Panc1 (cell line): ENCODE results near the gene RANBP3L. TPM values are rescaled to one million over a fixed set of nuclear protein-coding genes. Genes with fewer than 3 reads are reported as not detected.

Experiments
- ATAC-seq: fragments of 200-7000 bp; cut with Tn5 transposase; 2 replicates; pipeline ENCODE4 v1.9.1; 2020; ENCODE audit warnings: mild to moderate bottlenecking, moderate library complexity
- BruUV-seq: library from RNA; stranded (reverse); fragments of 400-500 nt; replicated peaks from 2 replicates; lab custom pipeline; 2021; lab: Mats Ljungman, UMichigan
- CTCF ChIA-PET: fragments of 300-600 bp; sonication (Branson Sonifier 250); formaldehyde crosslinking; loops from one replicate; lab custom pipeline; 2022; ENCODE audit warnings: antibody characterized with exemption; lab: Charles Lee
- POLR2A ChIA-PET: fragments of 300-600 bp; sonication (Branson Sonifier 250); formaldehyde crosslinking; loops from one replicate; lab custom pipeline; 2022; ENCODE audit warnings: antibody characterized with exemption; lab: Charles Lee
- DNase-seq: peaks from one replicate; pipeline ENCODE4 v3.0.0-alpha.2; 2010; ENCODE audit warnings: low read depth, low spot score
- H3K27ac ChIP-seq: 2 replicates; pipeline ENCODE4 v1.5.1; 2011; ENCODE audit warnings: mild to moderate bottlenecking, low read length, inconsistent platforms
- H3K27me3 ChIP-seq: fragments of 200-500 bp; sonication (Bioruptor generic); 2 replicates; pipeline ENCODE4 v1.6.0; 2014; ENCODE audit warnings: low read length, inconsistent platforms; ENCODE audit not compliant: control insufficient read depth, insufficient read depth
- H3K36me3 ChIP-seq: fragments of 200-500 bp; sonication (Bioruptor generic); 2 replicates; pipeline ENCODE4 v1.5.1; 2014; ENCODE audit warnings: inconsistent platforms, mild to moderate bottlenecking, low read length, moderate library complexity; ENCODE audit not compliant: control insufficient read depth, insufficient read depth
- H3K4me1 ChIP-seq: 2 replicates; pipeline ENCODE4 v1.5.1; 2011; ENCODE audit warnings: inconsistent platforms, mild to moderate bottlenecking, low read length, moderate library complexity; ENCODE audit not compliant: control insufficient read depth, insufficient read depth
- H3K4me3 ChIP-seq, 2 experiments: 2 replicates each; pipeline ENCODE4 v1.5.1; 2011 to 2012; ENCODE audit warnings: low read depth in 2 of 2, low read length in 2 of 2, mild to moderate bottlenecking in 2 of 2, inconsistent platforms in 1 of 2, moderate library complexity in 1 of 2
- H3K9me3 ChIP-seq: fragments of 200-500 bp; sonication (Bioruptor generic); 2 replicates; pipeline ENCODE4 v1.5.1; 2014; ENCODE audit warnings: low read depth, mild to moderate bottlenecking, inconsistent platforms, low read length, moderate library complexity; ENCODE audit not compliant: control insufficient read depth, insufficient read depth
- POLR2AphosphoS5 ChIP-seq: IDR thresholded peaks from 2 replicates; pipeline ENCODE4 v1.6.1; 2012; ENCODE audit warnings: mild to moderate bottlenecking, low read depth, low read length, moderate library complexity
- SIN3A ChIP-seq: IDR thresholded peaks from 2 replicates; pipeline ENCODE4 v1.6.1; 2012; ENCODE audit warnings: low read depth, mild to moderate bottlenecking, low read length, moderate library complexity, borderline replicate concordance; ENCODE audit not compliant: insufficient read depth
- TCF7L2 ChIP-seq: IDR thresholded peaks from 2 replicates; pipeline ENCODE4 v1.6.1; 2011; ENCODE audit warnings: mild to moderate bottlenecking, low read depth, low read length, inconsistent platforms
- in situ Hi-C: cut with HindIII; loops from 2 replicates; pipeline ENCODE4 v1.10.0; 2016; ENCODE audit warnings: low sequenced_read_pairs, low pct_unique_long_range_greater_than_20kb
- intact Hi-C: fragments of 100-400 bp; cut with micrococcal nuclease; formaldehyde crosslinking; loops from one replicate; pipeline ENCODE4 v1.10.0; 2022; ENCODE audit not compliant: unreplicated experiment
- total RNA-seq: library from RNA; stranded (reverse); gene quantifications from one replicate; pipeline ENCODE4 v1.2.1, GENCODE V29; 2021; ENCODE audit not compliant: unreplicated experiment
- TF ChIP-seq, protein P1 (sequence below): fragments of 450-650 bp; IDR thresholded peaks from 2 replicates; pipeline ENCODE4 v1.5.1; 2017; ENCODE audit warnings: mild to moderate bottlenecking
- TF ChIP-seq, protein P2 (sequence below), 2 experiments: IDR thresholded peaks; 2 replicates each; pipeline ENCODE4 v1.6.1; 2011 to 2012; ENCODE audit warnings: low read depth in 2 of 2, control low read depth in 1 of 2, low read length in 1 of 2, mild to moderate bottlenecking in 1 of 2, moderate library complexity in 1 of 2; ENCODE audit not compliant: insufficient read depth in 1 of 2

RANBP3L gene
- total RNA-seq, 1 experiment from 2014 or later = 0.28 TPM

DNA sequence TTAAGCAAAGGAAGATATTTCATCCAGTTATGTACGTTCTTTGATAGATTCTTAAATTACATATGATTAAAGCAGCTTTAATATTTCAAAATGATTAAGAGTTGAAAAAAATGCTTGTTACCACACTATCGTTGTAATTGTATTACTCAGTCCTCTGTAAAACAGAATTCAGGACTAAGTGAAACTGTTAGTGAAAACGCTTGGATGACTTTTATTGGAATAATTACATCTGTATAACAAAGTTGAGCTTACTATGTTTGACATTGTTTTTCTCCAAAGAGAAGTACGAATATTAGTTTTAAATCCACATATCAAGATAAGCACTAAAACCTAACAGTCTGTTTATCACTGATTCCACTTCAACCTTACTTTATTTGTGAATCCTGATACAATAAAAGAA is 51.3 kb downstream of the RANBP3L start:
- no TSS peak for BruUV-seq
- H3K27me3 ChIP-seq = no peaks in the 10 kb centered on the region; the same call in 1 of the 2 replicates
- H3K4me3 ChIP-seq = no peak overlapping the region
- ATAC-seq (no peak), DNase-seq (no peak)
- intact Hi-C loops (no loop called here), in situ Hi-C loops (no loop called here)
- no peak overlapping the region for H3K27ac ChIP-seq
- TF ChIP-seq, protein P1, sequence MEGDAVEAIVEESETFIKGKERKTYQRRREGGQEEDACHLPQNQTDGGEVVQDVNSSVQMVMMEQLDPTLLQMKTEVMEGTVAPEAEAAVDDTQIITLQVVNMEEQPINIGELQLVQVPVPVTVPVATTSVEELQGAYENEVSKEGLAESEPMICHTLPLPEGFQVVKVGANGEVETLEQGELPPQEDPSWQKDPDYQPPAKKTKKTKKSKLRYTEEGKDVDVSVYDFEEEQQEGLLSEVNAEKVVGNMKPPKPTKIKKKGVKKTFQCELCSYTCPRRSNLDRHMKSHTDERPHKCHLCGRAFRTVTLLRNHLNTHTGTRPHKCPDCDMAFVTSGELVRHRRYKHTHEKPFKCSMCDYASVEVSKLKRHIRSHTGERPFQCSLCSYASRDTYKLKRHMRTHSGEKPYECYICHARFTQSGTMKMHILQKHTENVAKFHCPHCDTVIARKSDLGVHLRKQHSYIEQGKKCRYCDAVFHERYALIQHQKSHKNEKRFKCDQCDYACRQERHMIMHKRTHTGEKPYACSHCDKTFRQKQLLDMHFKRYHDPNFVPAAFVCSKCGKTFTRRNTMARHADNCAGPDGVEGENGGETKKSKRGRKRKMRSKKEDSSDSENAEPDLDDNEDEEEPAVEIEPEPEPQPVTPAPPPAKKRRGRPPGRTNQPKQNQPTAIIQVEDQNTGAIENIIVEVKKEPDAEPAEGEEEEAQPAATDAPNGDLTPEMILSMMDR = no peak
- TF ChIP-seq, protein P2, sequence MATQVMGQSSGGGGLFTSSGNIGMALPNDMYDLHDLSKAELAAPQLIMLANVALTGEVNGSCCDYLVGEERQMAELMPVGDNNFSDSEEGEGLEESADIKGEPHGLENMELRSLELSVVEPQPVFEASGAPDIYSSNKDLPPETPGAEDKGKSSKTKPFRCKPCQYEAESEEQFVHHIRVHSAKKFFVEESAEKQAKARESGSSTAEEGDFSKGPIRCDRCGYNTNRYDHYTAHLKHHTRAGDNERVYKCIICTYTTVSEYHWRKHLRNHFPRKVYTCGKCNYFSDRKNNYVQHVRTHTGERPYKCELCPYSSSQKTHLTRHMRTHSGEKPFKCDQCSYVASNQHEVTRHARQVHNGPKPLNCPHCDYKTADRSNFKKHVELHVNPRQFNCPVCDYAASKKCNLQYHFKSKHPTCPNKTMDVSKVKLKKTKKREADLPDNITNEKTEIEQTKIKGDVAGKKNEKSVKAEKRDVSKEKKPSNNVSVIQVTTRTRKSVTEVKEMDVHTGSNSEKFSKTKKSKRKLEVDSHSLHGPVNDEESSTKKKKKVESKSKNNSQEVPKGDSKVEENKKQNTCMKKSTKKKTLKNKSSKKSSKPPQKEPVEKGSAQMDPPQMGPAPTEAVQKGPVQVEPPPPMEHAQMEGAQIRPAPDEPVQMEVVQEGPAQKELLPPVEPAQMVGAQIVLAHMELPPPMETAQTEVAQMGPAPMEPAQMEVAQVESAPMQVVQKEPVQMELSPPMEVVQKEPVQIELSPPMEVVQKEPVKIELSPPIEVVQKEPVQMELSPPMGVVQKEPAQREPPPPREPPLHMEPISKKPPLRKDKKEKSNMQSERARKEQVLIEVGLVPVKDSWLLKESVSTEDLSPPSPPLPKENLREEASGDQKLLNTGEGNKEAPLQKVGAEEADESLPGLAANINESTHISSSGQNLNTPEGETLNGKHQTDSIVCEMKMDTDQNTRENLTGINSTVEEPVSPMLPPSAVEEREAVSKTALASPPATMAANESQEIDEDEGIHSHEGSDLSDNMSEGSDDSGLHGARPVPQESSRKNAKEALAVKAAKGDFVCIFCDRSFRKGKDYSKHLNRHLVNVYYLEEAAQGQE (IDR thresholded peaks at IDR 0.05; ENCODE audit: insufficient read depth in 1 of 2, low read depth in 2 of 2, low read length in 1 of 2) = no peak
- TF ChIP-seq POLR2AphosphoS5 (no peak), TCF7L2 (no peak), SIN3A (no peak)
- no peaks in the 10 kb centered on the region for H3K9me3 ChIP-seq
- H3K36me3 ChIP-seq = no peaks in the 10 kb centered on the region; the same call in 1 of the 2 replicates
- ChIA-PET CTCF (no interaction called here), POLR2A (no interaction called here)
- H3K4me1 ChIP-seq = no peaks in the 10 kb centered on the region

DNA sequence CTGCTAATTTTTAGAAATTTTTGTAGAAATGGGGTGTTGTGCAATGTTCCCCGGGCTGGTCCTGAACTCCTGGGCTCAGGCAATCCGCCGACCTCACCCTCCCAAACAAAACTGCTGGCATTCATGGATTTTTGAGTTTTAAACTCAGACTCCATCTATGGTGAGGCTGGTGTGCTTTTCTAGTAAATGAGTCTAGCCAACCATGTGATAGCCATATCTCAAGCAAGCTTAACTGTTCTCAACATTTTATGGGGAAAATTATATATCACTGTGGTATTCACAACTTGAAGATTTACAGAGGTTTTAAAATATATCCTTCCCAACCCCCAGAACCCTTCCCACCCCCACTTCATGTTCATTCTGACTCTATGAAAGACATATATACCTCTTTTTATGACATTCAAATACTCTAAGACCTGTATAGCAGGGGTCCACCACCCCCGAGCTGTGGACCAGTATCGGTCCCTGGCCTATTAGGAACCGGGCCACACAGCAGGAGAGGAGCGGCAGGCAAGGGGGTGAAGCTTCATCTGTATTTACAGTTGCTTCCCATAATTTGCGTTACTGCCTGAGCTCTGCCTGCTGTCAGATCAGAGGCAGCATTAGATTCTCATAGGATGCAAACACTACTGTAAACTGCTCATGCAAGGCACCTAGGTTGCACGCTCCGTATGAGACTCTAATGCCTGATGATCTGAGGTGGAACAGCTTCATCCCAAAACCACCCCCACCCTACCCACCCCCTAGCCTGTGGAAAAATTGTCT is 55.5 kb downstream of the RANBP3L start:
- no peak for TF ChIP-seq TCF7L2
- TF ChIP-seq POLR2AphosphoS5 = no peak
- TF ChIP-seq, protein P1 = no peak
- TF ChIP-seq, protein P2 (IDR thresholded peaks at IDR 0.05; ENCODE audit: insufficient read depth in 1 of 2, low read depth in 2 of 2, low read length in 1 of 2) = no peak
- Histone ChIP-seq H3K36me3 (no peaks in the 10 kb centered on the region; the same call in none of the 2 replicates), H3K27ac (no peak overlapping the region), H3K4me3 (no peak overlapping the region), H3K9me3 (no peaks in the 10 kb centered on the region), H3K4me1 (peaks cover 3% of the 10 kb centered on the region), H3K27me3 (no peaks in the 10 kb centered on the region; the same call in 1 of the 2 replicates)
- no TSS peak for BruUV-seq
- ChIA-PET POLR2A (no interaction called here), CTCF (no interaction called here)
- in situ Hi-C loops (no loop called here), intact Hi-C loops (no loop called here)
- ATAC-seq (no peak), DNase-seq (no peak)
